BLaER1 treated with 17β-estradiol and CSF1 and Interleukin-3, amounts not matched to agents 10 nM and 100 nM (cell line): ENCODE results near the gene ACSF3.

Experiments used
- H3K27ac ChIP-seq, 11 experiments: shearing (Covaris generic); formaldehyde crosslinking; 2 replicates each; pipeline ENCODE4 v1.8.1; 2022
- H3K27me3 ChIP-seq, 11 experiments: shearing (Covaris generic); formaldehyde crosslinking; 2 replicates each; pipeline ENCODE4 v1.8.1; 2022
- H3K36me3 ChIP-seq, 11 experiments: shearing (Covaris generic); formaldehyde crosslinking; 2 replicates each; pipeline ENCODE4 v1.8.1; 2022
- H3K4me1 ChIP-seq, 10 experiments: shearing (Covaris generic); formaldehyde crosslinking; 2 replicates each; pipeline ENCODE4 v1.8.1; 2022
- H3K4me2 ChIP-seq, 11 experiments: shearing (Covaris generic); formaldehyde crosslinking; 2 replicates each; pipeline ENCODE4 v1.8.1; 2022
- H3K4me3 ChIP-seq, 10 experiments: shearing (Covaris generic); formaldehyde crosslinking; 2 replicates each; pipeline ENCODE4 v1.8.1; 2022
- H3K9ac ChIP-seq, 11 experiments: shearing (Covaris generic); formaldehyde crosslinking; 2 replicates each; pipeline ENCODE4 v1.8.1; 2022
- H3K9me3 ChIP-seq, 11 experiments: shearing (Covaris generic); formaldehyde crosslinking; replicated peaks in 1 of 11; 2 replicates each; pipeline ENCODE4 v1.8.1; 2022
- H4K20me1 ChIP-seq, 11 experiments: shearing (Covaris generic); formaldehyde crosslinking; 2 replicates each; pipeline ENCODE4 v1.8.1; 2022
- Cebpa-rat ChIP-seq, 11 experiments: shearing (Covaris generic); IDR thresholded peaks; 2 replicates each; pipeline ENCODE4 v1.8.1; 2022

Gene ACSF3

DNA sequence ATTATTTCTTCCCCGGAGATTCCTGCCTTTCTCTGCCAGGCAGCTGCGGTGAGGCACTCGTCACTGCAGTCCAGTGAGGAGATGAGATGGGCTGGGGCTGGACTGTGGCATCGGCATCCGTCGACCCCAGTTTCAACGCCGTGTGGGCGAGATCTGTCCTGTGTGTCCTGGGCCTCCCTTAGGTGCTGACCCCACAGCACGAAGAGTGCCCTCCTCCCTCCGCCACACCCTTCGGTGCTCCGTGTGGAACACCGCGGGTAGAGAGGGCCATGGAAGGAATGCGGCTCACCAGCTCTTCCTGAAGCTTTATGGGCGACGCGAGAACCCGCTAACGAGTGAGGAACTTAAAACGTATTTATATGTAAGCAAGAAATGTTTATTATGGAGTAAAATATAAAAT is 17.6 kb downstream of the ACSF3 start:
- Histone ChIP-seq H3K9ac (0 out of 22 replicates have a peak overlapping the region, but pooled peaks of 1 of the 11 experiments have one; percentile 16), H3K9me3 (peaks cover 8 to 21% (median 16%) of the 10 kb centered on the region in 11 experiments; a peak in 21 of 22 replicates), H3K4me3 (no peak overlapping the region), H3K36me3 (peaks cover 46 to 66% (median 58%) of the 10 kb centered on the region in 11 experiments), H4K20me1 (peaks cover 0 to 30% (median 12%) of the 10 kb centered on the region in 11 experiments; a peak in 14 of 22 replicates), H3K4me2 (peak overlapping the region in 3 of 11 experiments; percentile 4 to 97 (median 20); a peak in 2 of 22 replicates), H3K4me1 (peaks cover 56 to 88% (median 66%) of the 10 kb centered on the region in 10 experiments), H3K27me3 (0 out of 22 replicates have a peak, but pooled peaks cover 0 to 8% (median 0%) of the 10 kb centered on the region in 11 experiments), H3K27ac (no peak overlapping the region)
- no peak for TF ChIP-seq Cebpa-rat (IDR thresholded peaks at IDR 0.05)

DNA sequence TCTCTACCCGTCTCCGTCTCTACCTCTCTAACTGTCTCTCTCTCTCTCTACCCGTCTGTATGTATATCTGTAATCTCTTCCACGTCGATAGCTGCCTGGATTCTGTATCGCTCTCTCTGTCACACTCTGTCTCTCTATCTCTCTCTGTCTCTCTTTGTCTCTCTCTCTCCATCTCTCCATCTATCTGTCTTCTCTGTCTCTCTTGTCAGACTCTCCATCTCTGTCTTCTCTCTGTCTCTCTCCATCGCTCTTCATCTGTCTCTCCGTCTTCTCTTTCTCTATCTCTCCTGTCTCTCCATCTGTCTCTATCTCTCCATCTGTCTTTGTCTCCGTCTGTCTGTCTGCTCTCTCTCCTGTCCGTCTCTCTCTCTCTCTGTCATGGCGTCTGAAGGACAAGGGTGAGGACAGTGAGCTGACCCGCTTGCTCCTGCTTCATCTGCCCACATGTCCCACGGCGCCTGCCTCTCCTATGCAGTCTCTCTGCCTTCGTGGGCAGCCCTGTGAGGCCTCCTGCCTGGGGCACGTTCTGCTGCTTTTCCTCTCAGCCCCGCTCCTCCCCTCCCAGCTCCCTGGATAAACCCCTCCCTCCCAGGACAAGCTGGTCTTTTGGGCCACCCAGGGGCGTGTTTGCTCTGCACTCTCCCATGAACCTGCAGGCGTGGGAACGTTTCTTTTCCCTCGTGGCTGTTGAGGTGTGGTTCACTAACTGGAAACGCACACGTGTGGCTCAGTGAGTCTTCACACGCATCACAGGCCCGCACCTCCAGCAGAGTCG is 18.9 kb downstream of the ACSF3 start:
- peaks cover 6 to 16% (median 10%) of the 10 kb centered on the region in 11 experiments; a peak in 21 of 22 replicates for H3K9me3 ChIP-seq
- peaks cover 45 to 64% (median 60%) of the 10 kb centered on the region in 11 experiments for H3K36me3 ChIP-seq
- H3K4me1 ChIP-seq: peaks cover 63 to 88% (median 67%) of the 10 kb centered on the region in 10 experiments
- 0 out of 22 replicates have a peak, but pooled peaks cover 0 to 8% (median 0%) of the 10 kb centered on the region in 11 experiments for H3K27me3 ChIP-seq
- peak overlapping the region in 10 of 11 experiments; percentile 5 to 76 (median 70); a peak in 15 of 22 replicates for H3K9ac ChIP-seq
- peak overlapping the region in 3 of 10 experiments; percentile 54 to 64 (median 61); a peak in 3 of 20 replicates for H3K4me3 ChIP-seq
- TF ChIP-seq Cebpa-rat (IDR thresholded peaks at IDR 0.05): no peak
- peak overlapping the region; percentile 89 to 100 (median 95) for H3K4me2 ChIP-seq
- H4K20me1 ChIP-seq: peaks cover 0 to 19% (median 0%) of the 10 kb centered on the region in 11 experiments; a peak in 4 of 22 replicates
- H3K27ac ChIP-seq: peak overlapping the region in 8 of 11 experiments; percentile 66 to 78 (median 74); a peak in 12 of 22 replicates

DNA sequence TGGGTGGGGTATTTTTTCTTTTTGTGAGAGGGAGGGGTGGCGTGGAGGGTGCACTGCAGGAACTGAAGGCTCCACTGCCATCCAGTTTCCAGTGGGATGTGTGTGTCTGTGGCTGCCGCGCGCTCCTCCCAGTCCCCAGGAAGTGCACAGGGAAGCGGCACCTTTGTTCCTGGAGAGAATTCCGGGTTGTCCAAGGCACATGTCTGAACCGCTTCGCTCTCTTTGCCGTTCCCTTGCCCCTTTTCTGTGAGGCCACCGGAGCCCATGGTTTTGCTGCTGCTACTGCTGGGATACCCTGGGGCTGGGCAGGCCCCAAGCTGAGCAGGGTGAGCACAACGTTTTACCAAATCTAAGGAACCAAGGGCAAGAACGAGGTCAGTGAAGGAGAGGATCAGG is 19.5 kb downstream of the ACSF3 start:
- H3K9ac ChIP-seq: peak overlapping the region; percentile 54 to 76 (median 70)
- peaks cover under 1 to 10% (median 5%) of the 10 kb centered on the region in 11 experiments; a peak in 19 of 22 replicates for H3K9me3 ChIP-seq
- no peak for TF ChIP-seq Cebpa-rat (IDR thresholded peaks at IDR 0.05)
- H3K27ac ChIP-seq: peak overlapping the region; percentile 66 to 78 (median 71); a peak in 20 of 22 replicates
- H3K4me1 ChIP-seq: peaks cover 63 to 88% (median 70%) of the 10 kb centered on the region in 10 experiments
- H3K4me3 ChIP-seq: peak overlapping the region; percentile 49 to 64 (median 54)
- peaks cover 0 to 19% (median 0%) of the 10 kb centered on the region in 11 experiments; a peak in 4 of 22 replicates for H4K20me1 ChIP-seq
- H3K36me3 ChIP-seq: peaks cover 45 to 64% (median 60%) of the 10 kb centered on the region in 11 experiments
- H3K4me2 ChIP-seq: peak overlapping the region; percentile 89 to 100 (median 95)
- 0 out of 22 replicates have a peak, but pooled peaks cover 0 to 8% (median 0%) of the 10 kb centered on the region in 11 experiments for H3K27me3 ChIP-seq

DNA sequence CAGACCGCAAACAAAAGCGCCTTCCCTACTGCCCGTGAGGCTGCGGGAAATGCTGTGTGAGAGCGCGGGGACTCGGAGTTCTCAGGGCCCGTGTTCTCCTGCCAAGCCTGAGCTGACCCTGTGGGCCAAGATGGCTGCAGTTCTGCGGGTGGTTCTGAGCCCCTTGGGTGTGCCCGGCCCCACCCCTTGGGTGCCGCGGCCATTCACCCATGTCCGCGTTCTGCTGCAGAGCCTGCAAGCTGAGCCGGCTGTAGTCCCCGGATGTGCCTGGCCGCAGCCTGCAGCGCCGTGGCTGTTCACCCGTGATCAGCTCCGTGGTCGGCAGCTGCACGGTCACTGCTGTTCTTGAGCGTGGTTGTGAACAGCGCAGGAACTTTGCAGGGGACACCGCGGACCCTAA is 20.0 kb downstream of the ACSF3 start:
- H4K20me1 ChIP-seq: peaks cover 0 to 19% (median 0%) of the 10 kb centered on the region in 11 experiments; a peak in 4 of 22 replicates
- peak overlapping the region; percentile 89 to 100 (median 95) for H3K4me2 ChIP-seq
- H3K9ac ChIP-seq: peak overlapping the region; percentile 54 to 76 (median 70)
- H3K4me1 ChIP-seq: peaks cover 63 to 90% (median 76%) of the 10 kb centered on the region in 10 experiments
- H3K4me3 ChIP-seq: peak overlapping the region; percentile 49 to 64 (median 54)
- H3K36me3 ChIP-seq: peaks cover 45 to 64% (median 57%) of the 10 kb centered on the region in 11 experiments
- TF ChIP-seq Cebpa-rat (IDR thresholded peaks at IDR 0.05): no peak
- peak overlapping the region; percentile 66 to 78 (median 71); a peak in 20 of 22 replicates for H3K27ac ChIP-seq
- H3K9me3 ChIP-seq: peaks cover 0 to 5% (median 0%) of the 10 kb centered on the region in 11 experiments; a peak in 6 of 22 replicates
- 0 out of 22 replicates have a peak, but pooled peaks cover 0 to 8% (median 0%) of the 10 kb centered on the region in 11 experiments for H3K27me3 ChIP-seq

DNA sequence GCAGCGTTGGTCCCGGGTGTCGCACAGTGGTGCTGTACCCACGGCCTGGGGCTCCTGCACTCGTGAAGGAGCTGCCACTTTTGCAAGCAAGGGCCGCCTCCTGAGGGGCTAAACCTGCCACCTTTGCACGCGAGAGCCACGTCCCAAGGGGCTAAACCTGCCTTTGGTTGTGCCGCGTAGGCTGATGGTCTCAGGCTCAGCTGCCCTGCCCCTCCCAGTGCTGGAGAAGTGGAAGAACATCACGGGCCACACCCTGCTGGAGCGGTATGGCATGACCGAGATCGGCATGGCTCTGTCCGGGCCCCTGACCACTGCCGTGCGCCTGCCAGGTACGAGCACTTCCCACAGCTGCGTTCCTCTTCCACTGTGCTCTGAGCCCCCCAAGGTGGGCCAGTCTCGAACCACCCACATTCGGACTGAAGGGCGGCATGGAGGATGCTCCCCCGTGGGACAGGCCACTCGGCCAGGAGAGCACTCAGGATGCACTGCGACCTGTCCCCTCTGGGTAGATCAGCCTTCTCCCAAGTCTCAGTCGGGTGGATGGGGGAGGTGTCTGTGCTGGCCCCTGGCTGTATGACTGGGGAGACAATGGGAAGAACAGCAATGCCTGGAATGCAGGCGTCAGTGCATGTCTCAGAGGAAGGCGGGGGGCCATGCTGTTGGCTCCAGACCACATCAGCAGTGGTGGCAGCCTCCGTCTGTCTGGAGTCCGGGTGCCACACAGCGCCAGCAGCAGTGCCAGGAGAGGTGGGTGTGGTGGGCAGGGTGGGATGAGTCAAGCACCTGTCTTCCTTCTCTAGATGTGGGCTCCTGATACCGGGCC is 20.7 kb downstream of the ACSF3 start:
- H3K27ac ChIP-seq: peak overlapping the region; percentile 66 to 78 (median 71)

DNA sequence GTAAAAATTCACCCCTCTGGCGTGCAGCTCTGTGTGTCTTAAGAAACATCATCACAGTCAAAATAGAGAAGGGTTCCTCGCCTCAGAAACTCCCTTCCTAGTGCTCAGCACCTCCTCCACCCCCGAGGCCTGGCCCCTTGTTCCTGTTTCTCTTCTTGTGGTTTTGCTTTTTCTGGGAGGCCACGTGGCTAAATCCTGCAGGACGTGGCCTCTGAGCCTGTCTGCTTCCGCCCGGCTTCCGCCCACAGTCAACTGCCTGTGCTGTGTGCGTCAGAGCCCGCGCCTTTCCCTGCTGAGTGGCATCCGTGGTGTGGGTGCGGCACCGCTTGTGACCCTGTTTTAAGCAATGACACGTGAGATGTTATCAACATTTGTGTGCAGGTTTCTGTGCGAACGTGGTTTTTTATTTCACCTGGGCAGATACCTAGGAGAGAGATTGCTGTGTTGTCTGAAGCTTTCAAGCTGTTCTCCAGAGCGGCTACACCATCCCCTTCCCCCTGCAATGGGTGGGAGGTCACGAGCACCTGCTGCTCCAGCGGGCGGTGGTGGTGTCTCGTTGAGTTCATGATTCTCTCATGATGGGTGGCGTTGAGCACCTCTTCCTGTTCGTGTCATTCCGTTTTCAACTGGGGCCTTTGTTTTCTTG is 21.7 kb downstream of the ACSF3 start:
- peak overlapping the region; percentile 49 to 64 (median 54) for H3K4me3 ChIP-seq
- H4K20me1 ChIP-seq: peaks cover 0 to 19% (median 2%) of the 10 kb centered on the region in 11 experiments; a peak in 6 of 22 replicates
- no peak for TF ChIP-seq Cebpa-rat (IDR thresholded peaks at IDR 0.05)
- peak overlapping the region; percentile 89 to 100 (median 95) for H3K4me2 ChIP-seq
- peak overlapping the region; percentile 66 to 78 (median 74) for H3K27ac ChIP-seq
- peaks cover 63 to 96% (median 88%) of the 10 kb centered on the region in 10 experiments for H3K4me1 ChIP-seq
- 0 out of 22 replicates have a peak, but pooled peaks cover 0 to 8% (median 0%) of the 10 kb centered on the region in 11 experiments for H3K27me3 ChIP-seq
- peaks cover 49 to 68% (median 58%) of the 10 kb centered on the region in 11 experiments for H3K36me3 ChIP-seq
- H3K9ac ChIP-seq: peak overlapping the region; percentile 54 to 76 (median 70)
- no peaks in the 10 kb centered on the region for H3K9me3 ChIP-seq

More for the DNA sequence above, 20.7 kb downstream of the ACSF3 start:
- Histone ChIP-seq H3K27me3 (0 out of 22 replicates have a peak, but pooled peaks cover 0 to 8% (median 0%) of the 10 kb centered on the region in 11 experiments), H3K9me3 (no peaks in the 10 kb centered on the region), H3K4me2 (peak overlapping the region; percentile 89 to 100 (median 95)), H3K4me3 (peak overlapping the region; percentile 49 to 64 (median 54)), H3K9ac (peak overlapping the region; percentile 54 to 76 (median 70)), H3K36me3 (peaks cover 45 to 64% (median 58%) of the 10 kb centered on the region in 11 experiments), H3K4me1 (peaks cover 63 to 94% (median 83%) of the 10 kb centered on the region in 10 experiments), H4K20me1 (peaks cover 0 to 19% (median 0%) of the 10 kb centered on the region in 11 experiments; a peak in 5 of 22 replicates)
- TF ChIP-seq Cebpa-rat (IDR thresholded peaks at IDR 0.05): no peak
